ENCODE results near the gene SELP.
"Not testable (repeated sequence)": the region's sequence is repeated elsewhere in the genome, so short reads cannot be mapped to it uniquely, and the experiment has no call there.

SELP gene

DNA sequence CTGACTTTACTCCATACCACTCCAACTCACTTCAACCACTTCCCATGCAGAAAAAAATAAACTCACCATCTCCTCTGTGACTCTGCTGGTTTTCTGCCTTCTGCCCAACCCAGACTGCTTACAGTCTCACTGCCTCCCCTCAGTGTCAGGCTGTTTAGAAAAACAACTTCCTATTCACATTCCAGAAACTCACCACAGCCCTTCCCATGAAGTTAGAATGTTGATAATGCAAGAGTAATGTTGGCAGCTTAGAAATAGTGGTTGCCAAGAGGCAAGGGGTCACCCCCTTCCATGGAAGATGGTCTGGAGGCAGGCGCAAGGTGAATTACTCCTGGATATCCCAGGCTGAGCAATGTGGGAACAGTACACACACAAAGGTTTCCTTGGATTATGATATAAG, at the start of gene SELP:
SELP (minus strand) TSS at position 119 of the 400 bp plus-strand sequence; CDS start at position 69, 50 bp downstream.
- DNase-seq (ENCODE audit: low read depth): peak; percentile 38

DNA sequence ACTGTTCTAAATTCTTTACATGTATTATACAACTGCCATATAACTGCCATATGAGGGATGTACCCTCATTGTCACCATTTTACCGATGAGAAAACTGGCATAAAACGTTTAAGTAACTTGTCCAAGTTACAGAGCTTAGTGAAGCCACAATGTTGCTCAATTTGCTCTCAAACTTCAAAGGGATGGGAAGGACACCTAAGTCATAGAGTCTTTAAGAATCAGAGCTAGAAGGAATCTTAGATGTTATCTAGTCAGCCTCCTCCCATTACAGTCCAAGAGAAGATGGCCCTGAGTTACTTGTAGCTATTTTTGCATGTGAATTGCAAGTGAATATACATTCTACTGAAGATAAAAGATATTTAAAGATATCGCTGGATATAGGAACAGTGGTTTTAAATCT, 49.8 kb upstream of the SELP start:
- no peak for DNase-seq (ENCODE audit: low read depth)

DNA sequence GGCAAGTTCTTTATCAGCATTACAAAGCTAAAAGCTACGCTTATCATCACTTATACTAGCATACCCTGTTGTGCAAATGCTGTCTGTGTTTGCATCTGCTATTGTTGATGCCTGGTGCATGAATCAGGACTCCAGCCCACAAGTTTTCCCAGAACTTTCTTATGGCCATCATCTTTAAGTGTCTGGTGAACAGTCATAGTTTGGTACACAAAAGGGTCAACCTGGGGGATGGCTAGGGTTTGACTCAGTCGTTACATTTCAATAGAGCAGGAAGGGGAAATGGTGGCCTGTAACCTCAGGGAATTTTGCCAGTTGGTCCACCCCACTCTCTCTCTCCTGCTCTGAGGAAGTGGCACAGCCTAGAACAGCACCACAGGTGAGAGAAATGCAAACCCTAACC, 46.1 kb upstream of the SELP start:
- DNase-seq (ENCODE audit: low read depth): peak; percentile 96

DNA sequence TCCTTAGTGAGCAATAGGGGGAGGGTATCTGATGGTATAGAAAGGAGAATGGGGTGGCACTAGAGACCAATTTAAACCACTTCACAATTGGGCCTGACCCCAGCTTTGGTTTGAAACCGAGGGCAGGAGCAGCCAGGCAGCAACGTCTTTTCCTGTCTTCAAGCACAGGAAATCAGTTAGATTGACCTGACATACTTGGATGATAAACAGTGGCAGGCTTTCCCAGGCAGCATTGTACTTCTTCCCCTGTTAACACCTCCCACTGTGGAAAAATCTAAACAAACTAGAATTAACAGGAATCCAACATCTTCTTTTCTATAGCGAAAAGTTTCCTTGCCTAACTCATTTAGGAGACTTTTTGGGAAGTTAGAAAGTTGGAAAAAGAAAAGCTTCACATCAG, 40.9 kb upstream of the SELP start:
- no peak for DNase-seq (ENCODE audit: low read depth)

DNA sequence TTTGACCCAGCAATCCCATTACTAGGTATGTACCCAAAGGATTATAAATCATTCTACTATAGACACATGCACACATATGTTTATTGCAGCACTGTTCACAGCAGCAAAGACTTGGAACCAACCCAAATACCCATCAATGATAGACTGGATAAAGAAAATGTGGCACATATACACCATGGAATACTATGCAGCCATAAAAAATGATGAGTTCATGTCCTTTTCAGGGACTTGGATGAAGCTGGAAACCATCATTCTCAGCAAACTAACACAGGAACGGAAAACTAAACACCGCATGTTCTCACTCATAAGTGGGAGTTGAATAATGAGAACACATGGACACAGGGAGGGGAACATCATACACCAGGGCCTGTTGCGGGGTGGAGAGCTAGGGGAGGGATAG, 40.3 kb upstream of the SELP start:
- DNase-seq (ENCODE audit: low read depth): not testable (repeated sequence)

DNA sequence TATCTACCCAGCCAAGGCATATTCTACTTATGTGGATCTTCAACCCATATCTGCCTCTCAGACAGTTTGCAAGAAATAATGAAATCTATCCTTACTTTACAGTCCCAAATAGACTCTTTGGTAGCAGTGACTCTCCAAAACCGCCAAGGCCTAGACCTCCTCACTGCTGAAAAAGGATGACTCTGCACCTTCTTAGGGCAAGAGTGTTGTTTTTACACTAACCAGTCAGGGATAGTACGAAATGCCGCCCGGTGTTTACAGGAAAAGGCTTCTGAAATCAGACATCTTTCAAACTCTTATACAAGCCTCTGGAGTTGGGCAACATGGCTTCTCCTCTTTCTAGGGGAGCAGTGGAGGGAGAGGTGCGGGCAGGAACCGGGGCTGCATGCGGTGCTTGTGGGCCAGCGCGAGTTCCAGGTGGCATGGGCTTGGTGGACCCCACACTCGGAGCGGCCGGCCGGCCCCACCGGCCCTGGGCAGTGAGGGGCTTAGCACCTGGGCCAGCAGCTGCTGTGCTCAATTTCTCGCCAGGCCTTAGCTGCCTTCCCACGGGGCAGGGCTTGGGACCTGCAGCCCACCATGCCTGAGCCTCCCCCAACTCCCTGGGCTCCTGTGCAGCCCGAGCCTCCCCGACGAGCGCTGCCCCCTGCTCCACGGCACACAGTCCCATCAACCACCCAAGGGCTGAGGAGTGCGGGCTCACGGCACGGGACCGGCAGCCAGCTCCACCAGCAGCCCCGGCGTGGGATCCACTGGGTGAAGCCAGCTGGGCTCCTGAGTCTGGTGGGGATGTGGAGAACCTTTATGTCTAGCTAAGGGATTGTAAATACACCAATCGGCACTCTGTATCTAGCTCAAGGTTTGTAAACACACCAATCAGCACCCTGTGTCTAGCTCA, 38.0 kb upstream of the SELP start:
- DNase-seq (ENCODE audit: low read depth): not testable (repeated sequence)

DNA sequence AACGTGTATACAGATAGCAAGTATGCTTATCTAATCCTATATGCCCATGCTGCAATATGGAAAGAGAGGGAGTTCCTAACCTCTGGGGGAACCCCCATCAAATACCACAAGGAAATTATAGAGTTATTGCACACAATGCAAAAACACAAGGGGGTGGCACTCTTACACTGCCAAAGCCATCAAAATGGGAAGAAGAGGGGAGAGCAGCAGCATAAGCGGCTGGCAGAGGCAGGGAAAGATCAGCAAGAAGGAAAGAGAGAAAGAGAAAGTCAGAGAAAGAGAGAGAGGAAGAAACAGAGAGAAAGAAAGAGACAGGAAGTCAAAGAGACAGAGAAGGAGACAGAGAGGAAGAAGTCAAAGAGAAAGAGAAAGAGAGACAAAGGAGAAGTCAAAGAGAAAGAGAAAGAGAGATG, 37.3 kb upstream of the SELP start:
- not testable (repeated sequence) for DNase-seq (ENCODE audit: low read depth)

DNA sequence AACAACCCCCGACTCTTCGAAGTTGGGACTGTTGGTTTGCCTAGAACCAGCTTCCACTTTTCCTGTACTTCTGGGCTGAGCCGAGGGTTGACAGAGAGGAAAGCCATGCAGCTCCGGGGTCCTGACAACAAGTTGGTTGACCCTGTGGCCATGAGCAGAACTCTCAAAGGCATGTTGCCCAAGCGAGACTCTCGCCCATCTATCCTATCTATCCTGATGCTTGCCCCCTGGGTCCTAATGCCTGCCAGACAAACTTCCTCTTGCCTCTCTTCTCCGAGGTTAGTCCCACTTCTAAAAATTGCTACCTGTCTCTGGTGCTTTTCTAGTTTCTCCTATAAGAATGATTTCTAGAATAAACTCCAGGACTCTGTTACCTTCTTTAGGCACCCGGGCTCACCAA, 32.8 kb upstream of the SELP start:
- not testable (repeated sequence) for DNase-seq (ENCODE audit: low read depth)

DNA sequence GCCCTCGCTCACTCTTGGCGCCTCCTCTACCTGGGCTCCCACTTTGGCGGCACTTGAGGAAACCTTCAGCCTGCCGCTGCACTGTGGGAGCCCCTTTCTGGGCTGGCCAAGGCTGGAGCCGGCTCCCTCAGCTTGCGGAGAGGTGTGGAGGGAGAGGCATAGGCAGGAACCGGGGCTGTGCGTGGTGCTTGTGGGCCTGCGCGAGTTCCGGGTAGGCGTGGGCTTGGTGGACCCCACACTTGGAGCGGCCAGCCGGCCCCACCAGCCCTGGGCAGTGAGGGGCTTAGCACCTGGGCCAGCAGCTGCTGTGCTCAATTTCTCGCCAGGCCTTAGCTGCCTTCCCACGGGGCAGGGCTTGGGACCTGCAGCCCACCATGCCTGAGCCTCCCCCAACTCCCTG, 31.1 kb upstream of the SELP start:
- DNase-seq (ENCODE audit: low read depth): not testable (repeated sequence)

DNA sequence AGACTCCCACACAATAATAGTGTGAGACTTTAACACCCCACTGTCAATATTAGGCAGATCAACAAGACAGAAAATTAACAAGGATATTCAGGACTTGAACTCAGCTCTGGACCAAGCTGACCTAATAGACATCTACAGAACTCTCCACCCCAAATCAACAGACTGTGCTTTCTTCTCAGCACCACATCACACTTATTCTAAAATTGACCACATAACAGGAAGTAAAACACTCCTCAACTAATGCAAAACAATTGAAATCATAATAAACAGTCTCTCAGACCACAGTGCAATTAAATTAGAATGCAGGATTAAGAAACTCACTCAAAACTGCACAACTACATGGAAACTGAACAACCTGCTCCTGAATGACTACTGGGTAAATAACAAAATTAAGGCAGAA, 28.9 kb upstream of the SELP start:
- DNase-seq (ENCODE audit: low read depth): not testable (repeated sequence)

DNA sequence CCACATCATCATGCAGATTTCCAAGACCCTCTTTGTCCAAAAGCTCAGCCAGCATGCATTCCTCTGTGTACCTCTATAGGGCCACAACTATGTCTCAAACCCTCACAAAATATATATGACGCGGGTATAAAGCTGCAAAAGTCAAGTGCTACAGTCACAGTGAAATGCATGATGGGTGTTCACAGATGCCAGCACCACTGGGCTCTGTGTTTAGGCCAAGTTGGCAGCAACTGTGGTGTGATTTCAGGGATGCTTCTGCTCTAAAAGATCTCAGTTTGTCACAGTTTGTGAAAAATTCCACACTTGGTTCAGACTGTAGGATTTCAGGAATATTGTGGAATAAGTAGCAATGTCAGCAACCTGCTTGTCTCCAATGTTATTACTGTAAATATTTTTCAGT, 23.9 kb upstream of the SELP start:
- no peak for DNase-seq (ENCODE audit: low read depth)

DNA sequence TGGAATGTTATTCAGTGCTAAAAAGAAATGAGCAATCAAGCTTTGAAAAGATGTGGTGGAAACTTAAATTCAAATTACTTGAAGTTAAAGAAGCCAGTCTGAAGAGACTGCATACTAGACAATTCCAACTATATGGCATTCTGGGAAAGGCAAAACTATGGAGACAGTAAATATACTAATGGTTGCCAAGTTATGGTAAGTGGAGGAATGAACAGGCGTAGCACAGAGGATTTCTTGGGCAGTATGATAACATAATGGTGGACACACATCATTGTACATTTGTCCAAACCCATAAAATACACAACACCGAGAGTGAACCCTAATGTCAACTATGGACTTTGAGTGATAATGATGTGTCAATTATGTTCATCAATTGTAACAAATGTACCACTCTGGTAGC, 21.1 kb upstream of the SELP start:
- no peak for DNase-seq (ENCODE audit: low read depth)

DNA sequence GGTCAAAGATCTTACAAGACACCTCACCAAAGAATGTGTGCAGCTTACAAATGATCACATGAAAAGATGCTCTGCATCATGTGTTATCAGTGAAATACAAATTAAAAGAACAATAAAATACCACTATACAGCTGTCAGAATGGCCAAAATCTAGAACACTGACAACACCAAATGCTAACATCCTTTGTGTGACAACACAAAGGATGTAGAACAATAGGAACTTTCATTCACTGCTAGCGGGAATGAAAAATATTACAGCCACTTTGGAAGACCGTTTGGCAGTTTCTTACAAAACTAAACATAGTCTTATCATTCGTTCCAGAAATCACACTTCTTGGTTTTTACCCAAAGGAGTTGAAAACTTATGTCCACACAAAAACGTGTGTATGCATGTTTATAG, 20.6 kb upstream of the SELP start:
- no peak for DNase-seq (ENCODE audit: low read depth)

DNA sequence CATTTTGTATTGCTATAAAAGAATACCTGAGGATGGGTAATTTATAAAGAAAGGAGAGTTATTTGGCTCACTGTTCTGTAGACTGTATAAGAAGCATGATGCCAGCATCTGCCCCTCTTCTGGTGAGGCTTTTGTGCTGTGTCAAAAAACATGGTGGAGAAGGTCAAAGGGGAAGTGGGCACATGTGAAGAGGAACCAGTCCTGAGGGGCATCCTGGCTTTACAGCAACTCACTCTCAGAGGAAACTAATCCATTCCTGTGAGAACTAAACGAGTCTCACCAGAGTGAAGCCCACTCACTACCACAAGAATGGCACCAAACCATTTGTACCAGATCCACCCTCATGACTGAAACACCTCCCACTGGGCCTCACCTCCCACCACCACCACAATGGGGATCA, 18.8 kb upstream of the SELP start:
- DNase-seq (ENCODE audit: low read depth): no peak

DNA sequence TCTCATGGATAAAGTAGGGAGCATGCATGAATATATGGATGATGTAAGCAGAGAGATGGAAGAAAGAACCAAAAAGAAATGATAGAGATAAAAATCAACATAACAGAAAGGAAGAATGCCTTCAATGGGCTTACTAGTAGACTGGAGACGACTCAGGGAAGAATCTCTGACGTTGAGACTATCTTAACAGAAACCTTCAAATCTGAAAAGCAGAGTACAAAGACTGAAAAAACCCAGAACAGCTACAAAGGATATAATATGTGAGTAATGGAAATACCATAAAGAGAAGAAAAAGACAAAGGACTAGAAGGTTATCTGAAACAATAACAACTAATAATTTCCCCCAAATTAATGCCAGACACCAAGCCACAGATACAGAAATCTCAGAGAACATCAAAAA, 18.3 kb upstream of the SELP start:
- DNase-seq (ENCODE audit: low read depth): no peak

DNA sequence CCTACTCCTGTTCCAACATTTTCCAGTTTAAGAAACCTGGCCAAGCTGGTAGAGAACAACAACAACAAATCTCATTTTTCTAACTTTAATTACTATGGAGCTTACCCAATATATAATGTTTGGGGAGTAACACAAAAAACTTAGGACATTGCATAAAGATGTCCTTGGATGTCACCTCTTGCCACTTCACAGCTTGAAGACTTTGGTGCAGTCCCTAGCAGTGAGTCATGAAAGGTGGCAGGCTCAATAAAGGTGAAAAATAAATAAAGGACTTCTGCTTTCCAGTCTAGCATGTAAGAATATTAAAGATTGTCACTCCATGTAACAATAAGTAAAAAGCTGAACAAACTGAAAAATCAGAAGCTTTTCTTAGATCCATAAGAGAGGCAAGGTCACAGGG, 17.6 kb upstream of the SELP start:
- no peak for DNase-seq (ENCODE audit: low read depth)

DNA sequence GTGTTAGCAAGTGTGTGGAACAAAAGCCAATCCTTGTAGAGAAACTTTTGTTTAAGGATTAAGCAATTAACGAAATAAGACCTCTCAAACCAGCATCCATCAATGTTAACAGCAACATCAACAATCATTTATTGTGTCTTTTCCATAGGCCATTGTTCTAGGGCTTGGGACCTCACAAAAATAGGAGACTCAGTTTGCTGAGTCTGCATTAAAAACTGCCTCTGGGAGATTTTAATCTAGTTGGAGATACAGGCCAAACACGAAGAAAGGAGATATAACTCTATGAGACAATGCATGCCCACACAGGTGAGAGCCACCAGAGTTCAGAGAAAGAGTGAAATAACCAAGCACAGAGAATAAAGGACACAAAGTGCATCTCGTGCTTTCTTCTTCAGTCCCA, 14.4 kb upstream of the SELP start:
- no peak for DNase-seq (ENCODE audit: low read depth)

DNA sequence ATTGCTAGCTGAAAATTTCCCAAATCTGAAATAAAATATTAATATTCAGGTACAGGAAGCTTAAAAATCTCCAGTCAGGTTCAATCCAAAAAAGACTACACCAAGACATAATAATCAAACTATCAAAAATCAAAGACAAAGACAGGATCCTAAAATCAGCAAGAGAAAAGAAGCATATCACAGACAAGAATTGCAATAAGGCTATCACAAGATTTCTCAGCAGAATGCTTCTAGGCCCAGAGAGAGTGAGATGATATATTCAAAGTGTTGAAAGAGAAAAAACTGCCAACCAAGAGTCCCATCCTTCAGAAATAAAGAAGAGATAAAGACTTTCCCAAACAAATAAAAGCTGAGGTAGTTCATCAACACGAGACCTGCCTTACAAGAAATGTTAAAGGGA, 5.0 kb upstream of the SELP start:
- DNase-seq (ENCODE audit: low read depth): no peak

DNA sequence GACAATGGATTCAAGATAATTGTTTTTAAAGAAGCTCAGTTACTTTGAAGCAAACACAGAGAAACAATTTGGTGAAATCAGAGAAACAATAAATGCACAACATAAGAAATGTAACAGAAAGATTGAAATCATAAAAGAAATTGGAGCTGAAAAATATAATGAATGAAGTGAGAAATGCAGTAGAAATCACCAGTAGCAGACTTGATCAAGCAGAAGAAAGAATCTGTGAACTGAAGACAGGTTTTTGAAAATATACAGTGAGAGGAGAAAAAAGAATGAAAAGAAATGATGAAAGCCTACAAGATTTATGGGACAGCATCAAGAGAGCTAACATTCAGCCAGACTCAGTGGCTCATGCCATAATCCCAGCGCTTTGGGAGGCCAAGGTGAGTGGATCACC, 4.2 kb upstream of the SELP start:
- no peak for DNase-seq (ENCODE audit: low read depth)

DNA sequence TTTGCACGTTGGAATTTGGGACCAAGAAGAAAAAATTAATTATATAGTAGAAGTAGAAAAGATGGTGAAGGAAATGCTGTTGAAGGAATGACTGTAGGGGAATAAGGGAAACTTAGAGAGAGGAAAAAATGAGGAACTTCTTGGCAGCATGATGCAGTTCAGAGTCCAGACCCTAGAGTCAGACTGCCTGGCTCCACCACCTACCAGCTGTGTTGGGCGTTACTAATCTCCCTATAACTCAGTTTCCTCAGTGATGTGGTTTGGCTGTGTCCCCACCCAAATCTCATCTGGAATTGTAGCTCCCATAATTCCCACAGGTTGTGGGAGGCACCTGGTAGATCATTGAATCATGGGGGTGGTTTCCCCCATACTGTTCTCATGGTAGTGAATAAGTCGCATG, 1.3 kb upstream of the SELP start:
- DNase-seq (ENCODE audit: low read depth): no peak

DNA sequence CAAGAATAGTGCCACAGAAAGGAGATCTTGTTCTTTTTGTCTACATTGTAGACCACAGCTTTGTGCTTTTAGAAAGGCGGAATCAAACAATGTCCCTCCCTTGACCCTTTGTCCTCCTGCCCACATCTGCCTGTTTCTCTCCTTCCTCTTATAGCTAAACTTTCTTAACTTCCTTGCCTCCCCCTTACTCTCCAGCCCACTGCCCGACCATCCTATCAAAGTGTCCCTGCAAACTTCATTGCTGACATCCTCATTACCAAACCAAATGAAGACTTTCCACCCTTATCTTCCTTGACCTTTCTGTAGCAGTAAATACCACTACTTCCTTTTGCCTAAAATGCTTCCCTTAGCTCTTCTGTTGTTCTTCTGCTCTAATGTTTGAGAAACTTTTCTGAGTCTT, 5.0 kb downstream of the SELP start:
- DNase-seq (ENCODE audit: low read depth): no peak

DNA sequence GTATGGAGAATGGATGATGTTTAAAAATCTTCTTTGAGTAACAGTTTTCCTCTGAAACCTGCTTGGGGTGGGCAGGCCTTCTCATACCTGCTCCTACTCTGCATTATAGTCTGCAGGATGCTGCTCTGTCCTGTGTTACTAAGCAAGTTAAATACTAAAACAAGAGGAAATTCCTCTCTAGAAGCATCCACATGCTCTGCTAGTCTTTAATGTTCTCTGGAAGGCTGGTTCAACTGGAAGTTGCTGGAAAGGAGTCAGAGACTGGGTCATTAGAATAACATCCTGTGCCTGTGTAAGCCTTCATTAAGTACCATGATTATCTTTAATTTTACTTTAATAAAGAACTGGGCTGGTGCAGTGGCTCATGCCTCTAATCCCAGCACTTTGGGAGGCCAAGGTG, 5.8 kb downstream of the SELP start:
- DNase-seq (ENCODE audit: low read depth): no peak

DNA sequence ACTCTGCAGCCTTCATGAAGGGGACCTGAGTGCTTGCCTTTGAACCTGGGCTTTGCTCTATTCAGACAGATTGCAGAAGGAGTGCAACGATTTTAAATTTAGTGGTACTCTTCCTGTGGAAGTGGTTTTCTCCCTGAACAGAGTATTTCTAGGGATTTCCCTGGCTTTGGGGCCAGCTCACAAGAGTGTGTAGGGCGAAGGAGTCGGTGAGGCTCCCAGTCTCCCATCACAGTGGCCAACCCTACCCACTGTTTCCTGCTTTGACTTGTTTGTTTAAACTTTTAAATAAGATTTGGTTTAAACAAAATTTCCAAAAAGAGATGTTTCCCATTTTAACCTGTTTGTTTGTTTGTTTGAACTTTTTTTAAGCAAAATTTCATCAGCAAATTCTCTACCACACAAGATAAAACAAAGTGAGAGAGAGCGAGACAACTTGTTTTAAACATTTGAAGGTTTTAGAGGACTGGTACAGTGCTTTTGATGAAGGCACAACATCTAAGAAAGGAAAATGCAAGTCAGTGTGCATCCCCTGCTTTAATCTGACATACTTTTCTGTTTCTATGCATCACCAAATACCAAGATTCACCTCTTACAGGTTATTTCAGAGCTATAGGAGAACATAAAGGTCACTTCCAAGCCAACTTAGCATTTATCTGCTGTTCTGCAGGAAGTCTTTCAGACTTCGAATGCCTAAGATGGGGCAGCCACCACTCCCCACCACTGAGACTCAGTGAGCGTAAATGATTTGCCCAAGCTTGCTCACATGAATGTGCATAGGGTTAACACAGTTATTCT, 6.6 kb downstream of the SELP start:
- DNase-seq (ENCODE audit: low read depth): no peak

Measured in amniotic epithelial cell (primary cell).